Left colon (tissue), 2 donors: ENCODE data around the gene CXXC5. TPM values are rescaled to one million over a fixed set of nuclear protein-coding genes. Genes with fewer than 3 reads are reported as not detected.
"Not testable (repeated sequence)": the region's sequence is repeated elsewhere in the genome, so short reads cannot be mapped to it uniquely, and the experiment has no call there.

Source experiments
- ATAC-seq: fragments of 200-7000 bp; cut with Tn5 transposase; one replicate; pipeline ENCODE4 v1.9.1; 2020; ENCODE audit warnings: mild to moderate bottlenecking, moderate library complexity
- DNase-seq, 2 donors: peaks; one replicate each; pipeline ENCODE4 v3.0.0-alpha.2; 2020
- intact Hi-C, 2 donors: fragments of 100-400 bp; cut with DNase I in 1 of 2; cut with micrococcal nuclease in 1 of 2; formaldehyde crosslinking; loops; one replicate each; pipeline versions ENCODE4 v1.11.2 to v1.14.0; 2022; cut with DNase I, micrococcal nuclease
- total RNA-seq, 2 donors: library from RNA; stranded (reverse); fragmentation: NEBNext Ultra II Directional; extraction: Animal tissue kit (Norgen Biotek cat#: 25700); gene quantifications; one replicate each; pipeline ENCODE4 v1.2.1, GENCODE V29; 2021
- donor health status: DM: no; HTN: no; CAD: no.
- donor health status: DM: yes; HTN: yes; CAD: no.

Gene CXXC5
- total RNA-seq, 2 donors from 2014 or later, result 28.2 to 30.2 TPM

DNA sequence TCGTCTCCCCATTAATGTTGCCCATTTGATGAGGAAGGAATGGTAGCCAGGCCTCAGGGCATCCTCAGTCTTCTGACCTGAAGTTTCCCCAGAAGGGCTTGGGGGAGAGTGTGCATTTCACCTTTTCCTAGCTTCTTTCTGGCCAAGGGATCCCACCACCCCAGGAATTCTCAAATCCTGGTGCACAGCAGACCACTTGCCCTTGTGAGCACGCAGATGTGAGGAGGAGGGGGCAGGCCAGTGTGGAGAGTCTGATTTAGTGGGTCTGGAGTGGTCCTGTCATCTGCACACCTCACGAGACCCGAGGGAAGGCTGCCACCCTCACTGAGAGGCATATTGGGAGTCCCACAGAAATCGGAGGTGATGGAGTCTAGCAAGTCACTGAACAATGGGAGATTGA, 64.3 kb downstream of the CXXC5 start:
- no peak for ATAC-seq
- DNase-seq, result no peak
- intact Hi-C loops, result no loop called here

DNA sequence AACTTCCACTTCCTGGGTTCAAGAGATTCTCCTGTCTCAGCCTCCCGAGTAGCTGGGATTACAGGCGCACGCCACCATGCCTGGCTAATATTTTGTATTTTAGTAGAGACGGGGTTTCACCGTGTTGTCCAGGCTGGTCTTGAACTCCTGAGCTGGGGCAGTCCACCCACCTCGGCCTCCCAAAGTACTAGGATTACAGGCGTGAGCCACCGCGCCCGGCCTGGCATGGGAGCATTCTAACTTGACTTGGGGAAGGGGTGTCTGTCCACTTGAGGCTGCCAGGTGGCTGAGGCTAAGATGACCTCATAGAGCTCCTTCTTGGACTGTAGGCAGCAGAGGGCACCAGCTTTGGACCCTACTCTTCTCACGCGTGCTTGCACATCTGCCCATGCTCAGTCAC, 65.7 kb downstream of the CXXC5 start:
- ATAC-seq, intact Hi-C loops: not testable (repeated sequence)

DNA sequence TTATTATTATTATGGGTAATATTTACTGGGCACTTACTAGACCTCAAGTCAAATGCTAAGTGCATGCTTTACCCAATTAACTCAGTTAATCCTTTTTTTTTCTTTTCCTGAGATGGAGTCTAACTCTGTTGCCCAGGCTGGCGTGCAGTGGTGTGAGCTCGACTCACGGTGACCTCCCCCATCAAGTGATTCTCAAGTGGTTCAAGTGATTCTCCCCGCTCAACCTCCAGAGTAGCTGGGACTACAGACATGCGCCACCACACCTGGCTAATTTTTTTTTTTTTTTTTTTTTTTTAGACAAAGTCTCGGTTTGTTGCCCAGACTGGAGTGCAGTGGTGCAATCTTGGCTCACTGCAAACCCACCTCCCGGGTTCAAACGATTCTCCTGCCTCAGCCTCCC, 69.1 kb downstream of the CXXC5 start:
- no peak for ATAC-seq
- intact Hi-C loops, result no loop called here
- no peak for DNase-seq

More for the DNA sequence above, 65.7 kb downstream of the CXXC5 start:
- DNase-seq, result not testable (repeated sequence)

DNA sequence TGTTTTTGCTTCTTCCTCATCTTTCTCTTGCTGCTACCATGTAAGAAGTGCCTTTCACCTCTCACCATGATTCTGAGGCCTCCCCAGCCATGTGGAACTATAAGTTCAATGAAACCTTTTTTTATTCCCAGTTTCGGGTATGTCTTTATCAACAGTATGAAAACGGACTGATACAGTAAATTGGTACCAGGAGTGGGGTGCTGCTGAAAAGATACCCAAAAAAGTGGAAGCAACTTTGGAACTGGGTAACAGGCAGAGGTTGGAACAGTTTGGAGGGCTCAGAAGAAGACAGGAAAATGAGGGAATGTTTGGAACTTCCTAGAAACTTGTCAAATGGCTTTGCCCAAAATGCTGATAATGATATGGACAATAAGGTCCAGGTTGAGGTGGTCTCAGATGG, 70.3 kb downstream of the CXXC5 start:
- DNase-seq, ATAC-seq, intact Hi-C loops: not testable (repeated sequence)

DNA sequence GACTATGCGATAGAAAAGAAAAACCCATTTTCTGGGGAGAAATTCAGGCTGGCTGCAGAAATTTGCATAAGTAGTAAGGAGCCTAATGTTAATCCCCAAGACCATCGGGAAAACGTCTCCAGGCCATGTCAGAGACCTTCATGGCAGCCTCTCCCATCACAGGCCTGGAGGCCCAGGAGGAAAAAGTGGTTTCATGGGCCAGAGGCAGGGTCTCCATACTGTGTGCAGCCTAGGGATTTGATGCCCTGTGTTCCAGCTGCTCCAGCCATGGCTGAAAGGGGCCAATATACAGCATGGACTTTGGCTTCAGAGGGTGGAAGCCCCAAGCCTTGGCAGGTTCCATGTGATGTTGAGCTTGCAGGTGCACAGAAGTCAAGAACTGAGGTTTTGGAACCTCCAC, 71.8 kb downstream of the CXXC5 start:
- ATAC-seq, intact Hi-C loops, DNase-seq: not testable (repeated sequence)

DNA sequence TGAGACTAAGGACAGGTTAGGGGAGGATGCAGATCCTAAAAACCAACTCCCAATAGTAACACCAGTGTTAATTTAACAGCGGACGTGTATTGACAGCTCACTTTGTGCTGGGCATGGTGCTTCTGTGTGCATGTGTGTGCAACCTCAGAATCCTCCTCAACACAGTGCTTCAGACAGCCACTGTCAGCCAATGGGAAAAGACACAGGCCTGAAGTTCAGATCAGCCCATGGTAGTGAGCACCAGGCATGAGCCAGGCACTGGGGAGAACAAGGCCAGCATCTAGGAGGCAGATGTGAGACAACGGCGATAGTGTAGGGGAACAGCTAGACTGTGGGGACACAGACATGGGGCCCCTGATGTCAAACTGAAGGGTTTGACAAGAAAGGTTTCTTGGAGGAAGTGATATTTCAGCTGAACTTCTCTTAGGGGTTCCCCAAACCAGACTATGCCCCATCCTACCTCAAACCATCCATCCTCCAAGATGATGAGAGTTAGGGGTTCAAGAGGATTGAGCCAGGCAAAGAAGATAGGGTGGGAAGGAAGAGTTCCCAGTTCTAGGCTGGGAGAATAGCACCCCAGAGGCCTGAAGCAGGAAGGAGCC, 75.9 kb downstream of the CXXC5 start:
- intact Hi-C loops, result no loop called here
- DNase-seq (no peak), ATAC-seq (no peak)

DNA sequence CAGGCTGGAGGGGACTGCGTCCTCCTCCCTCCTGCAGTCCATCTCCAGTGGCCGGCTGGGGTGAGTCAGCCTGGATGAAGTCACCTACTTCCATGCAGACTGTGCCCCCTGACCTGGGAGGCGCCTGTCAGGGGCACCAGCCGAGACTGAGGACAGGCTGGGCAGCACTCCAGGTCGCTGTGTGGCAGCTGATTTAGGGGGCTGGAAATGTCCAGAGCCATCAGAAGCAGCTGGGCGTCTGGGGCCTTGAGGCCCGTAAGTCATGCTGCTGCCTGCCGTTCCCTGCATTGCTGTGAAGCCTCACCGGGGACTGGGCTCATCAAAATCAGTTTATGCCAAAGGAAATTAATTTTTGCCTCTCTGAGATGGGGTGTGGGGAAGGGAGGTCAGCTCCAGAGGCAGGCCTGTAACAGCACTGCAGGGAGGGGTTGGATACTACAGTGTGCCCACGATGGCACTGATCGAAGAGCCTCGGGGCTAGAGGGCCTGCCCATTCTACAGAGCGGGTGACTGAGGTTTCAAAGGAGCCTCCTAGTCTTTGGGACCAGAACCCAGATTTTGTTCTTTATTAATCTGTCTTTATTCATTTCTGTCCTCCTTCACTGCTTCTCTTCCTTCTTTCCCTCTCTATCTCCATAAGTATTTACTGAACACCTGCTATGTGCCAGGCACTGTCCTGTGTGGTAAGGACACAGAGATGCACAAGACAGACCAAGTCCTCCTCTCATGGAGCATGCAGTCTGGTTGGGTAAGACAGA, 77.1 kb downstream of the CXXC5 start:
- no peak for ATAC-seq
- intact Hi-C loops, result no loop called here
- DNase-seq, result no peak

DNA sequence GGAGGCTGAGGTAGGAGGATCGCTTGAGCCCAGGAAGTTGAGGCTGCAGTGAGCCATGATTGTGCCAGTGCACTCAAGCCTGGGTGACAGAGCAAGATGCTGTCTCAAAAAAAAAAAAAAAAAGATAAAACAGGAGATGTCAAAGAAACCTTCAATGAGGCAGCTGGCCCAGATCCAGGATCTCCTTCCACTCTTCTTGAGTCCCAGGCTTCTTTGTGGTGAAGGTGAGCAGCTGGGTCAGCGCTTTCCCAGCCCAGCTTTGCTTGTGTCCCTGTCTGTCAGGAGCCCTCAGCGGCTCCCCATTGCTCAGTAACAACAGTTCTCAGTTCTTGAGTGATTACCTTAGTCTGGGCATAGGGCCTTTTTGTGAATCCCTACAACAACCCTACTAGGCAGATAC, 78.1 kb downstream of the CXXC5 start:
- ATAC-seq (no peak), DNase-seq (no peak)
- intact Hi-C loops, result no loop called here

DNA sequence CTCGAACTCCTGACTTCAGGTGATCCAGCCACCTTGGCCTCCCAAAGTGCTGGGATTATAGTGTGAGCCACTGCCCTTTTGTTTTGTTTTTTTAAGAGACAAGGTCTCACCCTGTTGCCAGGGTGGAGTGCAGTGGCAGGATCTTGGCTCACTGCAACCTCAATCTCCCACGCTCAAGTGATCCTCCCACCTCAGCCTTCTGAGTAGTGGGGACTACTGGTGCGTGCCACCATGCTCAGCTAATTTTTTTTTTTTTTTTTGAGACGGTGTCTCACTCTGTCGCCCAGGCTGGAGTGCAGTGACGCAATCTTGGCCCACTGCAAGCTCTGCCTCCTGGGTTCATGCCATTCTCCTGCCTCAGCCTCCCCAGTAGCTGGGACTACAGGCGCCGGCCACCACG, 79.5 kb downstream of the CXXC5 start:
- DNase-seq, intact Hi-C loops, ATAC-seq: not testable (repeated sequence)

DNA sequence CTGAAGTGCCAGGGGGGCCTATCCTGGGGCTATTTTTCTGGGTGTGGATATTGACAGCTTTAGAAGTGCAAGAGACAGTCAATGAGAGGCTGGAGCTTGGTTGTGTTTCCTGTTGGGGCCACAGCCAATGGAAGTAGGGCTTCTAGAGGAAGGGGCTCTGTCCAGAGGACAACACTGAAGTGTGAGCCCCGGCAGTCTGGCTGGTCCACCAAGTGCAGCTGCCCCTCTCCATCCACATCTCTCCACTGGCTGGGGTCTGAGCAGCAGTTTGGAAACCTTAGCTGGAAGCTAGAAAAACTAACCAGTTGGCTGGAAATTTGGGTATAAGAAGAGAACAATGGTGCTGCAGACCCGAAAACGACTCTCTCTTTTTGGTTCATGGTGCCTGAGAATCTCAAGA, 83.1 kb downstream of the CXXC5 start:
- intact Hi-C loops, result no loop called here
- no peak for ATAC-seq
- DNase-seq, result no peak

DNA sequence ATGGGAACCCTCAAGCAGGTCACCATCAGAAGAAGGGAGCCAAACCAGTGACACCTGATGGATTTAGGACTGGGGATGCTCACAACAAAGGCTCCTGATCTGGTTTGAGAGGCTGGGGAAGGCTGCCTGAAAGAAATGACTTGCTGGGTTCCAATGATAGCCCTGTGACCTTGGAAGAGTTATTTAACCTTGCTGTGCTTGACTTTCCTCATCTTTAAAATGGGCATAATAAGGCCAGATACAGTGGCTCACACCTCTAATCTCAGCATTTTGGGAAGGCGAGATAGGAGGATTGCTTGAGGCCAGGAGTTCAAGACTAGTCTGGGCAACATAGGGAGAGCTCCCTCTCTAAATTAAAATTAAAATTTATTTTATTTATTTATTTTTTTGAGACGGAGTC, 83.9 kb downstream of the CXXC5 start:
- intact Hi-C loops, result no loop called here
- ATAC-seq (no peak), DNase-seq (no peak)

DNA sequence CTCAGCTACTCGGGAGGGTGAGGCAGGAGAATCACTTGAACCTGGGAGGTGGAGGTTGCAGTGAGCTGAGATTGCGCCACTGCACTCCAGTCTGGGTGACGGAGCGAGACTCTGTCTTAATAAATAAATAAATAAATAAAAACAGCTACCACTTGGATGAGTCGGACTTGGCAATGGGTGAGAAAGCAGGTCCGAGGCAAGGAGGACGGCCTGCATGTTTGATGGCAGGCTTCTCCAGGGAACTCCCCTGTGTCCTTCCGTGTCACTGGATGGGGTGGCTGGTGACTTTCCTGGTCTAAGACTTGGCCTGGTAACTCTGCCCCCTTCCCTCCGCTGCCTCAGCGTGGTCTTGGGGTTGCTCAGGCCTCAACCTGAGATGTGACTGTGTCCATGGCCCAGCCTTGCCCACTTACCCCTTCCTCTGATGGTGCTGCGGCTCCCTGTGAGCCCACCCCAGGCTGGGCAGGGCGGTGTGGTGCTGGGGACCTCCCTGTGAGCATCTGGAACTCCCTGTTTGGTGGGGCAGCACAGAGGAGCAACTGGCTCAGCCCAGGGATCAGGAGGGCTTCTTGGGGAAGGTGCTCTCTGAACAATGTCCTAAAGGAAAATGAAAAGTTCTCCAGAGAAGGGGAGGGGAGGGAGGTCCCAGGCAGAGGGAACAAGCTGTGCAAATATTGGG, 85.0 kb downstream of the CXXC5 start:
- no peak for DNase-seq
- intact Hi-C loops, result no loop called here
- no peak for ATAC-seq

Other genes with a start within 250 kb of the CXXC5 start
- 1 to 10 TPM; 3.6 to 3.8 TPM for gene SPATA24, start 244.3 kb upstream of the CXXC5 start, total RNA-seq
- gene DNAJC18, start 208.8 kb upstream of the CXXC5 start, total RNA-seq, result 1 to 10 TPM; 2.4 to 4.6 TPM
- 1 to 10 TPM; 3.9 to 4.5 TPM for gene ECSCR, start 185.6 kb upstream of the CXXC5 start, total RNA-seq
- 1 to 10 TPM; 2.8 to 3.7 TPM for gene SMIM33, start 177.3 kb upstream of the CXXC5 start, total RNA-seq
- 10 to 100 TPM; 25.0 to 55.6 TPM for gene STING1, start 165.6 kb upstream of the CXXC5 start, total RNA-seq
- 100 to 1,000 TPM; 139 to 152 TPM for gene UBE2D2, start 87.0 kb upstream of the CXXC5 start, total RNA-seq
- under 1 TPM in 1 of 2 donors, not detected in 1; 0.08 TPM for gene PSD2, start 147.5 kb downstream of the CXXC5 start, total RNA-seq